COLO668 (cell line): ENCODE measurements around the gene LINGO3.
A peak's percentile ranks its signal among the peaks of the same experiment; 100 is the strongest.
"Not testable (repeated sequence)": the region's sequence is repeated elsewhere in the genome, so short reads cannot be mapped to it uniquely, and the experiment has no call there.

ENCODE experiments used
- DNase-seq: peaks from one replicate; lab custom pipeline; 2025; ENCODE audit not compliant: unreplicated experiment; lab: John Stamatoyannopoulos, UW

The LINGO3 gene, protein sequence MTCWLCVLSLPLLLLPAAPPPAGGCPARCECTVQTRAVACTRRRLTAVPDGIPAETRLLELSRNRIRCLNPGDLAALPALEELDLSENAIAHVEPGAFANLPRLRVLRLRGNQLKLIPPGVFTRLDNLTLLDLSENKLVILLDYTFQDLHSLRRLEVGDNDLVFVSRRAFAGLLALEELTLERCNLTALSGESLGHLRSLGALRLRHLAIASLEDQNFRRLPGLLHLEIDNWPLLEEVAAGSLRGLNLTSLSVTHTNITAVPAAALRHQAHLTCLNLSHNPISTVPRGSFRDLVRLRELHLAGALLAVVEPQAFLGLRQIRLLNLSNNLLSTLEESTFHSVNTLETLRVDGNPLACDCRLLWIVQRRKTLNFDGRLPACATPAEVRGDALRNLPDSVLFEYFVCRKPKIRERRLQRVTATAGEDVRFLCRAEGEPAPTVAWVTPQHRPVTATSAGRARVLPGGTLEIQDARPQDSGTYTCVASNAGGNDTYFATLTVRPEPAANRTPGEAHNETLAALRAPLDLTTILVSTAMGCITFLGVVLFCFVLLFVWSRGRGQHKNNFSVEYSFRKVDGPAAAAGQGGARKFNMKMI

DNA sequence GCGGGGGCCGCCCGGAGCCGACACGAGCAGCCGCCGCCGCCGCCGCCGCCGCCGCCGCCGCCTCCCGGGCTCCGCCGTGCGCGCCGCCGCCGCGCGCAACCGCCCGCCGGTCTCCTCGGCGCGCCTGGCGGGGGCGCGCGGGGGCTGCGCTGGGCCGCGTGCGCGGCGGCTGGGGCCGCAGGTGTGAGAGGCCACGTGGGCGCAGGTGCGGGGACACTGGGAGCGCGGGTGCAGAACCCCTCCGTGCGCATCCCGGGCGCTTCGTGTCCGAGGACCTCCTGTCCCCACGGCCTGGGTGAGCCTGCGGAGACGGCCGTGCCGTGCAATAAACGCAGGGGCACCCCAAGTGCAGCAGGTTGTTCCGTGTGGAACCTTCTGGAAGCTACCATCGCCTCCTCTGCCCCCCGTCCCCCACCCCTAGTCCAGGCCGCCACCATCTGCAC, at the start of gene LINGO3:
TSS of gene LINGO3 (minus strand) at position 41 of the 443 bp plus-strand sequence. CDS start 16,378 bp downstream, outside the sequence.
- DNase-seq: peak; percentile 78

DNA sequence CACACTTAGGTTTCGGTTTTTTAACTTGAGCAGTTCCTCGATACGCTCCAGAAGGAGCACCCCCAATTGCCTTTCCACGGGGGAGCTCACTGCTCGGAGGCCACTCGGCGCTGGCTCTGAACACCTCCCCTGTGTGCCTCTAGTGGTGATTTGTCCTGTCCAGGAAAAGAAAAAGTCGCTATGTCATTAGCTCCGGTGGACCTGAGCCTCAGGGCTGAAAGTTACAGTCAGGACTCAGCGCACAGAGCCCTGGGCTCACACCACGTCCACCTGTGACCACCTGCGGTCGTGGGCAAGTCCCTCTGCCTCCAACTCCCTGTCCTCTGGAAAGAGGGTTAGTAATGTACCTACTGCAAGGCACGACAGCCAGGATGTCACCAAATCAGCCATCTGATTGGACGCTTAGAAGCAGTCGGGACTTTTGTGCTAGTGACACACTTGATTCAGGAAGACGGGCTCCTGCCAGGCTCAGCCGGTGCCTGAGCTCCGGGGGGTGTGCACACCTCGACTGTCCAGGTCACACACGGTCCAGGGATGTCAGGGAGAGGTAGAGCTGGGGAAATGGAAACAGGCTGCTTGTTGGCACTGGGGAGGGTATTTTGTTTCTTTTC, 48.2 kb upstream of the LINGO3 start:
- no peak for DNase-seq

DNA sequence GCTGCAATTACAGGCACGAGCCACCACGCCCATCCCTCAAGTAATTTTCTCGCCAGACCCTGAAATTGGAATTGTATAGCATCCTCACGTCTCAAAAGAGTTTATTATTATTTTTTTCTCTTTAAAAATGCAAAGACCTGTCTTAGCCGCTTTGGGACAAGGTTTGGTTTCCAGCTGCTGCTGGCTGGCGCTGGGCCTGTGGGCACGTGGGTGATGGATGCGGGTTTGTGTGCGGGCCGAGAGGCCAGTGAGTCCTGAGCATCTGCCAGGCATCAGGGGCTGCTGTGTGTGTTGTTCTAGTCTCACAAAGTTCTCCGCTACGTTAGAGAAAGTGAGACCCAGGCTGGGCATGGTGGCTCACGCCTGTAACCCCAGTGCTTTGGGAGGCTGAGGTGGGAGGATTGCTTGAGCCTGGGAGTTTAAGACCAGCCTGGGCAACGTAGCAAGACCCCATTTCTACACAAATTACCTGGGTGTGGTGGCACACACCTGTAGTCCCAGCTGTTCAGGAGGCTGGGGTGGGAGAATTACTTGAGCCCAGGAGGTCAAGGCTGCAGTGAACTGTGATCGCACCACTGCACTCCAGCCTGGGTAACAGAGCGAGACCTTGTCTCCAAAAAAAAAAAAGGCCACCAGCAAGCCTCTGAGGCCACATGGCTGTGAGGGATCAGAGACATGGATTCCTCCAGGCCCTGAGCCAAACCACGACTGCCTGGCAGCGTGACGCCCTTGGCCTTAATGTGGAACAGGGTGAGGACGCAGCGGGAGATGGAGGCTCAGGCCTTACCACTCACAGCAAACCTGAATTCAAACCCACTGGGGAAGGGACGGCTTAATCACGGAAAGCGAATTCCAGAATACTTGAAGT, 47.4 kb upstream of the LINGO3 start:
- no peak for DNase-seq

DNA sequence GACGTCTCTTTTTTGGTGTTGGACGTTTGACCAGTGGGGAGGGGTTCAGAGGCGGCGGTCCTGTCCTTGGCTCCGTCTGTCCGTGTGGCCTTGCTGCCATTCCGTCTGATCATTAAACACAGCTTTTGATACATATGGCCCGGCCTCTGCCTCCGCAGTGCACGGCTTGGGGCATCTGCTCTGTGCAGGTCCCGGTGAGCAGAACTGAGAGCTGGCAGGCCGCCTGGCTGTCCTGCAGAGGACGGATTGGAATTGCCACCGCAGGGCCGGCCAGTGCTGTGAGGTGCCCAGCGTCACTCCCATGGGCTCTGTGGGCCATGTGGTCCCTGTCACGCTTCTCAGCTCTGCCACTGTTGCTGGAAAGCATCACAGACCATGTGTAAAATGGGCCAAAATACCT, 46.7 kb upstream of the LINGO3 start:
- no peak for DNase-seq

DNA sequence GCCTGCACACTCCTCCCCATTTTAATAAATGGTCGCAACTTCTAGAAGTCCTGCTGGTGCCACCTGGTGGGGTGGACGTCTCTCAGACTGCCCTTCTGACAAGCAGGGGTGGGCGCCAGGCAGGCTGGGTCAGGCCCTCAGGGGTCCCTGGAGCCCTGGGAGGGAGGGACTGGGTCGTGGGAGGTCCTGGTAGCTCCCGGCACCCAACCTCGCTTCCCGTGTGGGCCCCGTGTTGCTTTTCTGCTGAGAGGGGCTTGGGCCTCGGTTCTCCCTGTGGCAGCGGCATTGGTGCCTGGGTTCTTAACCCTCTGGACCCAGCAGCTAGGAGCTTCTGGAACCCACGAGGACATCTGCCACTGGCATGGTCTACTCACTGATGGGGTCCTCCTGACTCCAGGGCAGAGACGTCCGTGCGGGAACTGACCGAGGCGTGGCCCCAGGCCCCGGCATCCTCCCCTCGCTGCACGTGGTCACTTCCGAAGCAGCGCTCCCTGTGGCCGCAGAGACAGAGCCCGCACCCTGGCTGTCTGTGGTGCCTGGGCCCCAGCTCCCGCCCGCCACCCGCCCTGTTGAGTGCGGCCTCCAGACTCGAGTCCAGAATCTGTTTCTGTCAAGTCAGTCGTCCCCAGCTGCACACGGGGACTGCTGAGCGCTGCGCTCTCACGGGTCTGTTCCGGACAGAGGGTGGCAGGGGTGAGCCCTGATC, 46.1 kb upstream of the LINGO3 start:
- no peak for DNase-seq

DNA sequence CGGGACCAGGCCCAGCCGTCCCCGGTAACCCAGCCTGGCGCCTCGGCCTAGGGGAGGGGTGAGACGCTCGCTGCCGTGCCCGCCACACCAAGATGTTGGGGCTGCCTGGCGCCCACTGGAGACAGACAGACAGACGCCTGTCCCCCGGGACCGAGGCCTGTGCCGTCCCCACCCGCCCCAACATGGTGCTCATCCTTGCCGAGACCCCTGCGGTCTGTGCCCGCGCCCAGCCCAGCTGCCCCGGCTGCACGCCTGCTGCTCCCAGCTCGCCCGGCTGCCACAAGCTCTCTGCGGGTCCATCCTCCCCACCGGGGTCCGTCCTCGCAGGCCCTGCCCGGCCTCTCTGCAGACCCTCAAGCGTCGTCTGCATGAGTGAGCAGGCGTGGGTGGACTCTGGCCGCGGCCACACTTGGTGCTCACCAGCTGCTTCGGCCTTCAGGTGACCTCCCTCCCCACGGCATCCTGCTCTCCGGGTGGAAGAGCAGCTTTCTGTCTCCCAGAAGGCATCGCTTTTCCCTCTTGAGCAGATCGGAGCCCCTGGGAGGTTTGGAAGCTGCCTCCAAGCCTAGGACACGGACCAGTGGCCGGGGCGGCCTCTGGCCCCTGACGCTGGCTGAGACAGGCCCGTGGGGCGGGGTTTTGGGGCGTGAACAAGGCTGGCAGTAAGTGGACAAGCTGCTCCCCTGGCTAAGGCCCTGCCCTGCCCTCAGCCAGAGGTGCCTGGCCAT, 45.4 kb upstream of the LINGO3 start:
- no peak for DNase-seq

DNA sequence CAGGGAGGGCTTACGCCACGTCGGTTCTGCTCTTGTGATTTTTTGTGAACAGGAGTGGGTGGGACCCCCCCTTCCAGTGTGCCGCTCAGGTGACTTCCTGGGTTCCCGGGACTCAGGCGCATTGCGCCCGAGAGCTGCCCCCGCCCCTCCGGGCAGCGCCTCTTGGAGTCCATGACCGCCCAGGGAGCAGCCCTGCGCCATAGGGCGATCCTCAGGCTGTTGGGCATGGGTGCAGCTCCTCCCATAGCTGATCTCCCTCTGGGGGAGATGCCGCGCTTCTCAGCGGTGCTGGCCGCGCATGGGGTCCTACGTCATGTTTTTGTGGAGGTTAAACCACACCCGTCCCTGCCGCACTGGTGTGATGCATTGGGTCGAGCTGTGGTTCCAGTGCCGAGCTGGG, 44.2 kb upstream of the LINGO3 start:
- DNase-seq: no peak

DNA sequence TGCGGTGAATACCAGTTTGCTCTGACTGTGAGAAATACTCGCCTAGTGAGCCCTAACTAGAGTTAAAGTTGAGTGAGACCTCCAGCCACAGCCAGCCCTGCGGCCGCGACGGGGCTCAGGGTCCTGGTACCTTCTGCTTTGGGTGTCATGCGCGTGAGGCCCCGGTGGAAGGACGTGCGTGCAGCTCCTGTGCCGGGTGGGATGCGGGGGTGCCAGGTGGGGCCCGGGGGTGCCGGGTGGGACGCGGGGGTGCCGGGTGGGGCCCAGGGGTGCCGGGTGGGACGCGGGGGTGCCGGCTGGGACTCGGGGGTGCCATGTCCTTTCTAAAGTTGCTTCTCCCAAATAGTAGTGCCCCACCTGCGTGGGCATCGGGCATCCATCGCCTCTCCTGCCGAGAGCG, 43.6 kb upstream of the LINGO3 start:
- no peak for DNase-seq

DNA sequence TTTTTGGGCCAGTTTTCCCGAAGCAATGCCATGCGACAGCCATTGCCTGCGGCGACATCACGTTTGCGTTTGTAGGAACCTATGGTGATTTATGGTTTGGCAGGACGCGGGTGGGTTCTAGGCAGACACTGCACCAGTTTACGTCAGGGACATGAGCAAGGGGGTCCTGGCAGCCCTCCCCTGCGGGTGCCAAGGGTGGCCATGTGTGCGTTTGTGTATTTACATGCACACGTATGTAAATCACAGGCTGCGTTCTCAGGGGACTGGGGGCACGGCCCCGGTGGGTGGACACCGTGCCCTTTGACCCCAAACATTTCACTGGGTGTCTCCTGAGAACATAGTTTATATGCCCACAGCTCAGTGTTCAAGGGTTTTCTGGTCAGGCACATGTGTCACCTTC, 42.7 kb upstream of the LINGO3 start:
- no peak for DNase-seq

DNA sequence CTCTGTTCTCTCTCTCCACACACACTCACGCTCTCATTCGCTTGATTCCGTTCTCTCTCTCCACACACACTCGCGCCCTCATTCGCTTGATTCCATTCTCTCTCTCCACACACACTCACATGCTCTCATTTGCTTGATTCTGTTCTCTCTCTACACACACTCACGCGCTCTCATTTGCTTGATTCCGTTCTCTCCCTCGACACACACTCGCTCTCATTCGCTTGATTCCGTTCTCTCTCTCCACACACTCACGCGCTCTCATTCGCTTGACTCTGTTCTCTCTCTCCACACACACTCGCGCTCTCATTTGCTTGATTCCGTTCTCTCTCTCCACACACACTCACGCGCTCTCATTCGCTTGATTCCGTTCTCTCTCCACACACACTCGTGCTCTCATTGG, 41.9 kb upstream of the LINGO3 start:
- not testable (repeated sequence) for DNase-seq

DNA sequence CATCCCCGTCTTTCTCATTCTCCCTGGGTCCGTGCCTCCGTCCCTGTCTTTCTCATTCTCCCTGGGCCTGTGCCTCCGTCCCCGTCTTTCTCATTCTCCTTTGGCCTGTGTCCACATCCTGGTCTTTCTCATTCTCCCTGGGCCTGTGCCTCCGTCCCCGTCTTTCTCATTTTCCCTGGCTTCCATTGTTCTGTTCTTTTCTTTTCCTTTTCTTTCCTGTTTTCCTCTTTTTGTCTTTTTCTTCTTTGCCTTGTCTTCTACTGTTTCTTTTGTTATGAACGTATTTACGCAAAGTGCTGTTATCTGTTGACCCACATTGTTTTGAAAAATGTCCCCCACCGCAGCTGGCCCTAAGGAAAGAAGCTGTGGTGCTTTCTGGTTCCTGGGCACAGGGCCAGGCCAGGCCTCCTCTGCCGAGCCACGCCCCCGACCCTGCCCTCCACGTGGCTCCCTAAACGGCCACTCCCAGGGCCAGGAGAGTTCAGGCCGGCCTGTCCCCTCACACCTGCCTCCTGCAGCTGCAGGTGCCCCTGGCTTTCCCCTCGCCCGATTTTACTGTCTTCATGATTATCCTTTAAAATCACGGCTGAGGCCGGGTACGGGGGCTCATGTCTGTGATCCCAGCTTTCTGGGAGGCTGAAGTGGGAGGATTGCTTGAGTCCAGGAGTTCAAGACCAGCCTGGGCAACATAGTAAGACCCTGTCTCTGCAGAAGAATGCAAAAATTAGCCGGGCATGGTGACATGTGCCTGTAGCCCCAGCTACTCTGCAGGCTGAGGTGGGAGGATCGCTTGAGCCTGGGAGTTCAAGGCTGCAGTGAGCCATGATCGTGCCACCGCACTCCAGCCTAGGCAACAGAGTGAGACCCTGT, 38.1 kb upstream of the LINGO3 start:
- peak; percentile 91 for DNase-seq

DNA sequence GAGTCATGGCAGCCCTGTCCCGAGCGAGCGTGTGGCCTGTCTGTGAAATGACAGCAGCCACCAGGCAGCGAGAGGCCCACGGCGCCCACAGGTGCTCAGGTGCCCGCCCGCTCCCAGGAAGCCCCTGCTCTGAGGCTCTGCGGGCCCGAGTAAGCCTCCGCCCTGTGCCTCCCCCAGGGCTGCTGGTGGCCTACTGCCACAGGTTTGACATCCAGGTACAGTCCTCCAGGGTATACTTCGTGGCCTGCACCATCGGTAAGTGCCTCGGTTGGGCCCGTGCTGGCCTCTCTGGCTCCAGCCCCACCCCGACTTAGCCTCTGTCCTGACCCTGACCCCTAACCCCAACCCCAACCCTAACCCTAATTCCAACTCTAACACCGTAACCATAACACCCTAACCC, 37.1 kb upstream of the LINGO3 start:
- no peak for DNase-seq

DNA sequence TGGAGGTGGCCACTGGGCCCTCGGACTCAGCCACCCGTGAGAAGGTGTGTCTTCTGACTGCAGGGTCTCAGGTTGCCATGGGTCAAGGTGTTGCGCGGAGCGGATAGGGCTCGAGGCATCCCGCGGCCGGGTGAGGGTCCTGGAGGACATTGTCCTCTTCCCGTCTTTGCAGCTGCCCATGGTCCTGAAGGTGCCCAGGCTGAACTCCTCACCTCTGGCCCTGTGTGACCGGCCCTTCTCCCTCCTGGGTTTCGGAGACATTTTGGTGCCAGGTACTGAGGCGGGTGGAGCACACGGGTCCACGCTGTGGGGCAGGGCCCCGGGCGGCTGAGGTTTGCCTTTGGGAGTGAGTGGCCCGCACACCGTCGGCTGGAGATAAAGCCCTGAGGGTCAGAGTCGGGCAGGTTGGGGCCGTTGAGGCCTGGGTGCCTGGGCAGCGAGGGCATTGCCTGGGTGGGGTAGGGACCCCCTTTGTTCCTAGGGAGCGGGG, 36.5 kb upstream of the LINGO3 start:
- DNase-seq: no peak

DNA sequence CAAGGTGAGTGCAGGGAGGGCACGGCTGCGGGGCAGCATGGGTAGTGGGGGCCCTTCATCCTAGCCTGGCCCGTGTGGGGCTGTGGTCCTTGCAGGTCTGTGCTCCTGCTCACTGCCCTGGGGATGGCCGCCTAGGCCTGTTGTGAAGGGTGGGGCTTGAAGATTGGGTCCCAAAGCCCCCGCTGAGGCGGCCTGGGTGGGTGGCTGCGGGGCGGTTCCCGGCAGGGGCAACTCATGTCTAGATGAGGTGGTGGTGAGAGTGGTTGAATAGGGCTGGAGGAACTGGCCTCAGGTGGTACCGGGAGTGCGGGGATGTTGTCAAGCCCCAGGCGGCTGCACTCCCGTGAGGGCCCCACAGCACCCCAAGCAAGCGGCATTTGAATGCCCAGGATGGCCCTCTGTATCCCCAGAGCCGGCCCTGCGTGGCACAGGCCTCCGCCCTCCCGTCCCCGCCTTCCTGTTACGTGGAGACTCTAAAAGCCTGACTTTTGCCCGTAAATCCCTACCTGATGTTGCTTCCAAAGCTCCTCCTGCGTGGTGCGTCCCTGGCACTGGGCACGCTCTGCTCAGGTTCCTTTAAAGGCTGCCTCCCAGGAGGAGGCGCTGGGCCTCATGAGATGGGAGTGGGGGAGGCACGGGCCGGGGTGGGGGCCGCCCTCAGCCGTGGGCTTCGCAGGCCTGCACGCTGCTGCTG, 35.5 kb upstream of the LINGO3 start:
- no peak for DNase-seq

DNA sequence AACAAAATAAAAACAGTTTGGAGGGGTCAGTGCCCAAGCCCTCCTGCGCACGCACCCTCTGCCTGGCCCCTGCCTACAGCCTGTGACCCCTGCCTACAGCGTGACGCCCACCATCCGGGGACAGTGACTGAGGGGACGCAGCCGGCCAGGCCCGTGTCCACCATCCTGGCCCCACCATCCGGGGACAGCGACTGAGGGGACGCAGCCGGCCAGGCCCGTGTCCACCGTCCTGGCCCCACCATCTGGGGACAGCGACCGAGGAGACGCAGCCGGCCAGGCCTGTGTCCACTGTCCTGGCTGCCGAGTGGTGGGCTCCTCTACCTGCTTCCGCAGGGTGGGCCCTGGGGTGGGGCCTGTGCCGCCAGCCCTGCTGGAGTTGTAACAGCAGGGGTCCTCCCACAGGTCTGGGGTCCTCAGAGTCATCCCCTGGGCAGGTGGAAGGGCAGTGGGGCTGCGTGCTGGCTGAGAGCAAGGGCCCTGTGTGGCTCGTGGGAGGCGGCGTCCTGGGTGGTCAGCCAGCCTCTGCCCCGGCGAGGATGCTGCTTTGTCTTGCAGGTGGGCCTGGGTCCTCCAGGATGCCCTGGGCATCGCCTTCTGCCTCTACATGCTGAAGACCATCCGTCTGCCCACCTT, 34.8 kb upstream of the LINGO3 start:
- DNase-seq: no peak

DNA sequence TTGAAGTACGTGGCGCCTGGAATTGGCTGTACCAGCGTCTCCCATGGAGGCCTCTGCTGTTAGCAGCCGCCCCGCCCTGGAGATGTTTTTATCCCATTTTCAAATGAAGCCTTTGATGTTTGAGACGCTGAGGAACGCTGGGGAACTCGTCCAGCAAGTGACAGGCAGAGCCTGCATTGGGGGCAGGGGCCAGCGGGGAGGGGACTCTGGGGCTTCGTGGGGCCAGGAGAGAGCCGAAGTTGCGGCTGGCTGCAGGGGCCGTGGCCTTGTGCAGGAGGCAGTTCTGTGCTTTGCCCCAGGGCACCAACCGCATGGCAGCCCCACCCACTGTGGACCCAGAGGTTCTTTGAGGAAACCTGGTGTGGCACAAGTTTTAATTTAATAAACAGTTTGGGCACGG, 34.0 kb upstream of the LINGO3 start:
- DNase-seq: no peak

DNA sequence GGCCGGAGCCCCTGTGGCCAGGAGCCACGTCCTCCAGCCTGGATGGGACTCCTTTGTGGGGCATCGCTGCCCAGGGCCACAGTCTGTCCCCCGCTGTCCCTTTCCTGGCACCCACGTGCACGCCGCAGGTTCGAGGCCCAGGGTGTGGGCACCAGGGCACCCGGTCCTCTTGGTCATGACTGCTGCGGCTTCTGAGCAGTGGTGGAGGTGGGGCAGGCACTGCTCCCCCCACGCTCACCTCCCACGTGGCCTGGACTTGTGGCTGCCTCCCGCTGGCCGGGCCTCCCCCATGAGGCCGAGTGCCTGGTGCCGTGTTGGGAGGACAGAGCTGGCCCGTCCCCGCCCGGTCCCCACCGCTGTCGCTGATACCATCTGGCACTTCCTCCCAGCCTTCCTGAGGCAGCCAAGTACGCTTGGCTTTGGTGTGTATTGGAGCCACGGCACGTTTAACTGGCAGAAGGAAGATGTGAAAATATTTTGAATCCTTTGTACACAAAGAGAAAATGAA, 33.3 kb upstream of the LINGO3 start:
- DNase-seq: no peak
